DMS153 treated with DMSO at 0.1 percent for 48 hours (cell line): ENCODE results near the gene FOXRED1.
"Not testable (repeated sequence)": the region's sequence is repeated elsewhere in the genome, so short reads cannot be mapped to it uniquely, and the experiment has no call there.

Source experiments
- DNase-seq: peaks from one replicate; lab custom pipeline; 2025; ENCODE audit not compliant: unreplicated experiment; lab: John Stamatoyannopoulos, UW

The FOXRED1 gene

DNA sequence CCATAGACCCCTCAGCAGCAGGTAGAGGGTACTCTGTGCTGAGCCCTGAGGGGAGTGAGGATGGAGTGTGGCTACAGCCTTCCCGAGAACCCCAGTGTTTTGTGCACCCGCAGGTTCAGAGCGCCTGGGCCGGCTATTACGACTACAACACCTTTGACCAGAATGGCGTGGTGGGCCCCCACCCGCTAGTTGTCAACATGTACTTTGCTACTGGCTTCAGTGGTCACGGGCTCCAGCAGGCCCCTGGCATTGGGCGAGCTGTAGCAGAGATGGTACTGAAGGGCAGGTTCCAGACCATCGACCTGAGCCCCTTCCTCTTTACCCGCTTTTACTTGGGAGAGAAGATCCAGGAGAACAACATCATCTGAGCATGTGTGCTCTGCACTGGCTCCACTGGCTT is 8.4 kb downstream of the FOXRED1 start:
- no peak for DNase-seq

GRCh38 chr11:126277780-126278179 is 8.8 kb downstream of the FOXRED1 start:
- no peak for DNase-seq

DNA sequence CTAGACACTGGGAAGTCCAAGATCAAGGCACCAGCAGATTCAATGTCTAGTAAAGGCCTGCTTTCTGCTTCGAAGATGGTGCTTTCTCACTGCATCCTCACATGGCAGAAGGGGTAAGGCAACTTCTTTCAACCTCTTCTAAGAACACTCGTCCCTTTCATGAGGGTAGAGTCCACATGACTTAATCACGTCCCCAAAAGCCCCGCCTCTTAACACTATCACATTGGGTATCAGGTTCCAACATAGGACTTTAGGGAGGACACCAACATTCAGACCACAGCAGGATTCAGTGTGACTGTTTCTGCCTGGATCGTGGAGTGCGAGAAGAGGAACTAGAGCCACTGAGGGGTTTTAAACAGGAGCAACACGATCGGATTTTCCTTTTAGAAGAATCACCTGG is 10.2 kb downstream of the FOXRED1 start:
- no peak for DNase-seq

- DNase-seq = no peak
Observed at GRCh38 chr11:126280595-126280994, 11.6 kb downstream of the FOXRED1 start.

DNA sequence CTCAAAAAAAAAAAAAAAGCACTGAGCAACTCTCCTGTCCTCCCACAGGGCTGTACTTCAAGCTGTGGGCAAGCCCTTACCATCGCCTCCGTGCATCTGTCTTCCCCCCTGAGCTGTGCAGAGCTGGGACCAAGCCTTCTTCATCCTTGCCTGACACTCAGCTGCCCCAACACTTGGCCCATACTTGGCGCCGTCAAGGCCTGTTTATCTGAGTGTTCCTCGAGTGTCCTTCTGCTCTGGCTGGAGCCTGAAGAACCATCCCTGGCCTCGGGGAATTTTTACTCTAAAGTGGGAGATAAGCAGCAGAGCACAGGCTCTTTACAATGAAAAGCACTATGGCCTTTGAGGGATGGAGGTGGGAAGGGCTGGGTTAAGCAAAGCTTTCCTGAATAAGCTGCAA is 12.3 kb downstream of the FOXRED1 start:
- DNase-seq = no peak

DNA sequence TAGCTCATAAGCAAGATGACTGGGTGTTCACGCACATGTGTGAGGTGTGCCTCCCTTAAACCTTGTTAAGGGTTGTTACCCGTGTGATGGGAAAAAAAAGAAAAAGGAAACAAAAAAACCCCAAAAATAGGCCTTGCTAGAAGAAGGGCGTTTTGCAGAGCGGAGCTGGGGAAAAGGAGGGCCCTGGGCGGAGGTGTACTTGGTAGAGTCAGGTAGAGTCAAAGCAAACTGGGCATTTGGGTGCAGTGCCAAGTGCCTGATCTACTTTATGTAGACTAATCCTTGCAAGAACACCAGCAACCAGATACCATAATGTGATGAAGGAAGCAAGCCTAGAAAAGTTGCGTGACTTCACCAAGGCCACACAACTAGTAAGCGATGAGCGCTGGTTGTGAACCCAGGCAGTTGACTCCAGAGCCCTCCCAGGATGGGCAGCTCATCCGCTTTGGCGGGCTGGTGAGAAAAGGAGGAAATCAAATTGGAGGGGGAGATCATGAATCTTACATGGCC is 12.8 kb downstream of the FOXRED1 start:
- DNase-seq = no peak

GRCh38 chr11:126282361-126282735 is 13.4 kb downstream of the FOXRED1 start:
- DNase-seq = peak; percentile 12

DNA sequence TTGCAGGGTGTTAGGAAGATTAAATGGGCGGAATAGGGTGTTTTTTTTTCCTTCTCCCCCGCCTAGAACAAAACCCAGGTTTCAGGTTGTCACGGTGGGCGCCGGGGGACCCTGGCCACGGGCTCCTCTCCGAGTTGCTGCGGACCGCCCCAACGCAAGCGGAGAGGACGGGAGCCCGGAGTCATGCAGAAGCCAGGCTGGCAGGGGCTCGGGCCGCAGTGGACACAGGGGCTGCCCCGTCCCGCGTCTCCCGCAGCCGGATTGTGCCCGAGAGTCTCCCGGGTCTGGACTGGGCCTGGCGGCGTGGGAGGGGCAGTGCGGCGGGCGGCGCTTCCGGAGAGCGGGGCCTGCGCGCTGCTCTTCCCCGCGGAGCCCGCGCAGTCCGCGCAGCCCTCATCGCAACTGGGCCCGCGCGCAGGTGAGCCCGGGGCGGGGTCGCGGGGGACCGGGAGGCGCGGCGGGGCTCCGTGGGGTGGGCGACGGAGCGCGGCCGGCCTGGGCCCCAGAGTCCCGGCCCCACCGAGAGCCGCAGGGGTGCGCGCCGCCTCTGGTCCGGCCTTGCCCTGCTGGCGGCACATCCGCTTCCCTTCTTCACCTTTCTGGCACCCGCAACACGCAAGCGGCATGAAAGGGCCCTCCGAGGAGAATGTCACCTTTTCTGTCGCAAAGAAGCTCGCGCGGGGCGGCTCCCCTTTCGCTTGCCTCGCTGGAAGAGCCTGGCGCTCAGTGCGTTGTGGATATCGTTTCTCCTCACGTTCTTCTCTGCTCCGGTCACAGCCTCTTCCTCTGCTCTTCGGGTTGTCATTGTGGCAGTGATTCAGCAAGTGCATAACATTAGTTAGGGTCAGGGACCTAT is 14.0 kb downstream of the FOXRED1 start, which contains the start of gene TIRAP:
Gene TIRAP, plus strand, starts transcription at position 358 of the 856 bp plus-strand sequence. CDS start 7,802 bp downstream, outside the sequence.
- DNase-seq = no peak

DNA sequence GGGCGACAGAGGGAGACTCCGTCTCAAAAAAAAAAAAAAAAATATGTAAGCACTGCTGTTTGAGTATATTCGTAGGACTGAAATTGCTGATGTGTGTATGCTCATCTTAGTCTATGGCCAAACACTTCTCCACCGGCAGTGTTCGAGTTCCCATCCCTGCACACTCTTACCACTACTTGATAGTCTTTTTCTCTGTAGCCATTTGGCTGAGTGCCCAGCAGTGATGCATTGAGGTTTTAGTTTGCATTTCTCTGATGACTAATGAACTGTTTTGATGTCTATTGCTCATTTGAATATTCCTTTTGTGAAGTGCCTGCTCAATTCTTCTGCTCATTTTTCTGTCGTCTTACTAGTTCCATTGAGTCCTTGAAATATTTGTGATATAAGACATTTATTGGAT is 15.9 kb downstream of the FOXRED1 start:
- peak; percentile 74 for DNase-seq

GRCh38 chr11:126288237-126288636 is 19.3 kb downstream of the FOXRED1 start:
- DNase-seq = no peak

DNA sequence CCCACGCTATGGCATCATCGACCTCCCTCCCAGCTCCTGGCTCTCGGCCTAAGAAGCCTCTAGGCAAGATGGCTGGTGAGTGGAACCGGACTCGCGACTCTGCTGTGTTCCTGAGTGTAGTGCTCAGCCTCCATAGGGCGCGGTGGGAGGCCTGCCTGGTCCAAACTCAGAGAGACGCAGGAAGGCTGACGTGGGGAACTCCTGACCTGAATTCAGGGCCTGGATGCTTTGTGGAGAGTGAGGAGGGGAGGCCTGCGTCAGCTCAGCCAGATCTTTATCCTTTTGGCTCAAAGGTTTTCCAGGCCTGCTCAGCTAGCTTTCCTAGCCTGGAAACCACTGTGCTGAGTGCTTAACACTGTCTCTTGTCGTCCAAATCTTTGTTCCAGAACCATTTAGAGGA is 21.9 kb downstream of the FOXRED1 start:
- no peak for DNase-seq

GRCh38 chr11:126293726-126294125 is 24.8 kb downstream of the FOXRED1 start:
- DNase-seq = no peak

- no peak for DNase-seq
Observed at GRCh38 chr11:126297004-126297403, 28.1 kb downstream of the FOXRED1 start.

DNA sequence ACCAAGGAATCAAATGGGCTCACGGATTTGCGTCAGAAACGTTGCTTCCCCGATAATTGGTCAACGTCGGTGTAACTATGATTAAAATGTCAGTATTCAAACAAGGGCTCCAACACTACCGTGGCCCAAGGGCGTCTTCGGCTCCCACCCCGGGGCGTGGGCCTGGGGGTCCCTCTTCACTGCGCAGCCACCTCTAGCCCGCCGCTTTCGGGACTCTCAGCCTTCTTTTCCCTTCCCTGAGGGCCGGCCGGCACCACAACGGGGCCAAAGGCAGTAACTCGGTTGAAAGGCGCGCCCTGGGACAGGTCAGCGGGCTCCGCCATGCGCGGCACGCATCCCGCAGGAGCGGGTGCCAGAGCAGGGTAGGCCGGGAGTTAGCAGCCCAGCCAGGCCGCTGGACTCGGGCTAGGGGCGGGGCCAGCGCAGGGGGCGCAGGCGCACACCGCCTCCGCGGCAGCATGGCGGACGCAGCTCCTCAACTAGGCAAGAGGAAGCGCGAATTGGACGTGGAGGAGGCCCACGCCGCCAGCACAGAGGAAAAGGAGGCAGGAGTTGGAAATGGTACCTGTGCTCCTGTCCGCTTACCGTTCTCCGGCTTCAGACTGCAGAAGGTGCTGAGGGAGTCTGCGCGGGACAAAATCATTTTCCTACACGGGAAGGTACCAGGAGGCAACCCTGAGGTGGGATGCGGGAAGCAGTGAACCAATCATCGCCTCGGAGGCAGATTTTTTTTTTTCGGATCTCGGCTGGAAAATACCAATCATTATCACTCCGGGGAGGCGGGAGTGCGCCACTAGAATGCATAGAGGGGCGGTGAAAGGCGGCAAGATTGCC is 34.9 kb downstream of the FOXRED1 start, which contains the start of gene DCPS:
Gene DCPS, plus strand, starts transcription at position 438 of the 834 bp plus-strand sequence. Its CDS starts 21 bp downstream, at position 459.
- peak; percentile 74 for DNase-seq

DNA sequence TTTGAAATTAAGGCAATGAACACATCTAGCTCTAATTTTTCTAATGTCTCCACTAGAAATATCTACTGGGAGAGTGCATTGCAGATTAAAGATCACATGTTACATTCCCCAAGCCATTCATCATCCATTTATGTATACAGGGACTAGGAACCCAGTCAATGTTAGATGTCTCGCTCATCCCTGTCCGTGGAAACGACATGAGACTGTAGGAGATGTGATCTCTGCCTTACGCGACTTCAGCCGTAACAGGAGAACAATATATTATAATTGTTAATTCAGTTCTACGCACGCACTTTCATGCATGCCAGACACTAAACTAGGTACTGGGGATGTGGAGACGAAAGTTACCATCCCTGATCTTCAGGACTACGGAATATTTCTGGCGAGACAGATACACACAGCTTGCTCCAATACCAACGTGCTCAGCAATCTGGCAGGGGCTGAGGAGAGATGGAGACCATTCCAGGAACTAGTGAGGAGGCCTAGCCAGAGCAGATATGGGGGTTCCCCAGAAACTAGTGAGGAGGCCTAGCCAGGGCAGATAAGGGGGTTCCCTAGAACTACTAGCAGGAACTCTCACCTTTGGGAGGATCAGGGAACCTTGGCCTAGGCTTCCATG is 35.6 kb downstream of the FOXRED1 start:
- DNase-seq = peak; percentile 74

GRCh38 chr11:126305699-126306098 is 36.7 kb downstream of the FOXRED1 start:
- DNase-seq = no peak

- DNase-seq = no peak
Observed at GRCh38 chr11:126307706-126308105, 38.8 kb downstream of the FOXRED1 start.

- DNase-seq = no peak
Observed at GRCh38 chr11:126308271-126308671, 39.3 kb downstream of the FOXRED1 start.

GRCh38 chr11:126308771-126309170 is 39.8 kb downstream of the FOXRED1 start:
- not testable (repeated sequence) for DNase-seq

GRCh38 chr11:126310200-126310991 is 41.4 kb downstream of the FOXRED1 start:
- peak; percentile 44 for DNase-seq

DNA sequence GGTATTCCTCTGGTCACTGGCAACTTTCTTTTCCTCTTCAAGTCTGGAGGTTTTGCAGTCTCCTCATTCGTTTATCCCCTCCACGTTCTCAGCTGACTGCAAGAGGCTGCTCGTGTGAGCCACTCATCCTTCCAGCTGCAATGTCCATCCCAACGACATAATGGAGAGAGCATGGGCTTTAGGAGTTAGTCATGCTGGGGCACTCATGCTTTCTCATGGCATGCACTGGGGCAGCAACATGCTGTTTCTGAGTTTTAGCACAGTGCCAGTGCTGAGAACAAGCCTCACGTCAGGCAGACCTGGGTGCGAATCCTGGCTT is 42.0 kb downstream of the FOXRED1 start:
- DNase-seq = no peak
